ENCODE measurements around the gene POLR3G.

- TF ChIP-seq CTCF (IDR thresholded peaks at IDR 0.05 in 8 of 11, conservative IDR thresholded peaks at IDR 0.05 in 3 of 11) (peak in 2 of 11 experiments; percentile 2 to 6), POLR2A (IDR thresholded peaks at IDR 0.05) (peak; percentile 27 to 74 (median 38)), POLR2AphosphoS5 (IDR thresholded peaks at IDR 0.05) (peak; percentile 98 to 99 (median 99))
Observed at GRCh38 chr5:90529194-90529938, 54.7 kb downstream of the POLR3G start, which contains the start of gene LYSMD3.

Data from spleen (tissue), 7 donors.